ENCODE data around the gene USP3. TPM values are rescaled to one million over a fixed set of nuclear protein-coding genes. Genes with fewer than 3 reads are reported as not detected.

Gene USP3
- total and polyA plus RNA-seq, 2 of the 13 experiments (the other 11 are each of a cell fraction or from before 2014, with no cell fraction given) = 14.3 to 61.2 TPM

DNA sequence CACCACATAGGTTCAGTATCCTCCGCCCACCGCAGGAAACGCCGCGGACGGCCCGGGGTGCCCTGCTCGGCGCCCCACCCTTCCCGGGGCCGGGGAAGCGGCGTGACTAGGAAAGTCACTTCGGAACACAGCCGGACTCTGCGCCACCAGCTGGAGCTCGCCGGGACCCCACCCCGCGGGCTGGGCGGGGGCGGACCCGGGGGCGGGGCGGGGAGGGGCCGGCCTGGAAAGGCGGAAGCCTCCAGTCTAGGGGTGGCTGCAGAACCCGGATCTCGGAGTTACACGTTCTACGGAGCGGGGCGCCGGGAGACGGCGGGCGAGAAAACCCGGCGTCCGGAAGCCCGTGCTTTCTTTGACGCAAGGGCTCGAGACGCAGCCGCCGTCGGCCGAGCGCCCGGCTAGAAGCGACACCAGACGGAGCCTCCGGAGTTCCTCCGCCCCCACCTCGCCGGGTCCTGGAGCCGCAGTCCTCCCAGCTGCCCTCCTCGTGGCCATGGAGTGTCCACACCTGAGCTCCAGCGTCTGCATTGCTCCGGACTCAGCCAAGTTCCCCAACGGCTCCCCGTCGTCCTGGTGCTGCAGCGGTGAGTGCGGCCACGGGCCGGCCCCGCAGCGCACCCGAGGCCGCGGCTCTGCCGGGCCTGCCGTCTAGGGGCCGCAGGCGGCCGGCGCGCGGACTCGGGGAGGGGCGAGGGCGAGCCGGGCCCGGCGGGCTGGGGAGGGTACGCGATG, at the start of gene USP3 (continued):
- TF ChIP-seq RXRB (CRISPR knock-in tag; IDR thresholded peaks at IDR 0.05; ENCODE audit: borderline replicate concordance) (no peak; the same call in 1 of the 2 replicates), ZNF44 (CRISPR knock-in tag; IDR thresholded peaks at IDR 0.05) (no peak), ZNF775 (CRISPR knock-in tag; IDR thresholded peaks at IDR 0.05; ENCODE audit: borderline replicate concordance) (no peak), ZBTB7A (CRISPR knock-in tag; IDR thresholded peaks at IDR 0.05) (no peak), BRCA1 (CRISPR knock-in tag; IDR thresholded peaks at IDR 0.05) (no peak), KDM3A (CRISPR knock-in tag; IDR thresholded peaks at IDR 0.05; ENCODE audit: low read depth) (peak; percentile 72; the same call in 1 of the 2 replicates), NCOA1 (CRISPR knock-in tag; IDR thresholded peaks at IDR 0.05) (0 out of 2 replicates have a peak, but pooled peaks have one; percentile 45), SKI (IDR thresholded peaks at IDR 0.05; ENCODE audit: partially characterized antibody) (peak; percentile 88)
- TF ChIP-seq, protein P1, sequence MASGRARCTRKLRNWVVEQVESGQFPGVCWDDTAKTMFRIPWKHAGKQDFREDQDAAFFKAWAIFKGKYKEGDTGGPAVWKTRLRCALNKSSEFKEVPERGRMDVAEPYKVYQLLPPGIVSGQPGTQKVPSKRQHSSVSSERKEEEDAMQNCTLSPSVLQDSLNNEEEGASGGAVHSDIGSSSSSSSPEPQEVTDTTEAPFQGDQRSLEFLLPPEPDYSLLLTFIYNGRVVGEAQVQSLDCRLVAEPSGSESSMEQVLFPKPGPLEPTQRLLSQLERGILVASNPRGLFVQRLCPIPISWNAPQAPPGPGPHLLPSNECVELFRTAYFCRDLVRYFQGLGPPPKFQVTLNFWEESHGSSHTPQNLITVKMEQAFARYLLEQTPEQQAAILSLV (CRISPR knock-in tag; IDR thresholded peaks at IDR 0.05; ENCODE audit: borderline replicate concordance) = no peak
- TF ChIP-seq, protein P2, sequence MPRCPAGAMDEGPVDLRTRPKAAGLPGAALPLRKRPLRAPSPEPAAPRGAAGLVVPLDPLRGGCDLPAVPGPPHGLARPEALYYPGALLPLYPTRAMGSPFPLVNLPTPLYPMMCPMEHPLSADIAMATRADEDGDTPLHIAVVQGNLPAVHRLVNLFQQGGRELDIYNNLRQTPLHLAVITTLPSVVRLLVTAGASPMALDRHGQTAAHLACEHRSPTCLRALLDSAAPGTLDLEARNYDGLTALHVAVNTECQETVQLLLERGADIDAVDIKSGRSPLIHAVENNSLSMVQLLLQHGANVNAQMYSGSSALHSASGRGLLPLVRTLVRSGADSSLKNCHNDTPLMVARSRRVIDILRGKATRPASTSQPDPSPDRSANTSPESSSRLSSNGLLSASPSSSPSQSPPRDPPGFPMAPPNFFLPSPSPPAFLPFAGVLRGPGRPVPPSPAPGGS (CRISPR knock-in tag; IDR thresholded peaks at IDR 0.05) = no peak; the same call in none of the 2 replicates
- TF ChIP-seq, protein P3, sequence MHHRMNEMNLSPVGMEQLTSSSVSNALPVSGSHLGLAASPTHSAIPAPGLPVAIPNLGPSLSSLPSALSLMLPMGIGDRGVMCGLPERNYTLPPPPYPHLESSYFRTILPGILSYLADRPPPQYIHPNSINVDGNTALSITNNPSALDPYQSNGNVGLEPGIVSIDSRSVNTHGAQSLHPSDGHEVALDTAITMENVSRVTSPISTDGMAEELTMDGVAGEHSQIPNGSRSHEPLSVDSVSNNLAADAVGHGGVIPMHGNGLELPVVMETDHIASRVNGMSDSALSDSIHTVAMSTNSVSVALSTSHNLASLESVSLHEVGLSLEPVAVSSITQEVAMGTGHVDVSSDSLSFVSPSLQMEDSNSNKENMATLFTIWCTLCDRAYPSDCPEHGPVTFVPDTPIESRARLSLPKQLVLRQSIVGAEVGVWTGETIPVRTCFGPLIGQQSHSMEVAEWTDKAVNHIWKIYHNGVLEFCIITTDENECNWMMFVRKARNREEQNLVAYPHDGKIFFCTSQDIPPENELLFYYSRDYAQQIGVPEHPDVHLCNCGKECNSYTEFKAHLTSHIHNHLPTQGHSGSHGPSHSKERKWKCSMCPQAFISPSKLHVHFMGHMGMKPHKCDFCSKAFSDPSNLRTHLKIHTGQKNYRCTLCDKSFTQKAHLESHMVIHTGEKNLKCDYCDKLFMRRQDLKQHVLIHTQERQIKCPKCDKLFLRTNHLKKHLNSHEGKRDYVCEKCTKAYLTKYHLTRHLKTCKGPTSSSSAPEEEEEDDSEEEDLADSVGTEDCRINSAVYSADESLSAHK (CRISPR knock-in tag; IDR thresholded peaks at IDR 0.05; ENCODE audit: borderline replicate concordance) = no peak
- TF ChIP-seq, protein P4, sequence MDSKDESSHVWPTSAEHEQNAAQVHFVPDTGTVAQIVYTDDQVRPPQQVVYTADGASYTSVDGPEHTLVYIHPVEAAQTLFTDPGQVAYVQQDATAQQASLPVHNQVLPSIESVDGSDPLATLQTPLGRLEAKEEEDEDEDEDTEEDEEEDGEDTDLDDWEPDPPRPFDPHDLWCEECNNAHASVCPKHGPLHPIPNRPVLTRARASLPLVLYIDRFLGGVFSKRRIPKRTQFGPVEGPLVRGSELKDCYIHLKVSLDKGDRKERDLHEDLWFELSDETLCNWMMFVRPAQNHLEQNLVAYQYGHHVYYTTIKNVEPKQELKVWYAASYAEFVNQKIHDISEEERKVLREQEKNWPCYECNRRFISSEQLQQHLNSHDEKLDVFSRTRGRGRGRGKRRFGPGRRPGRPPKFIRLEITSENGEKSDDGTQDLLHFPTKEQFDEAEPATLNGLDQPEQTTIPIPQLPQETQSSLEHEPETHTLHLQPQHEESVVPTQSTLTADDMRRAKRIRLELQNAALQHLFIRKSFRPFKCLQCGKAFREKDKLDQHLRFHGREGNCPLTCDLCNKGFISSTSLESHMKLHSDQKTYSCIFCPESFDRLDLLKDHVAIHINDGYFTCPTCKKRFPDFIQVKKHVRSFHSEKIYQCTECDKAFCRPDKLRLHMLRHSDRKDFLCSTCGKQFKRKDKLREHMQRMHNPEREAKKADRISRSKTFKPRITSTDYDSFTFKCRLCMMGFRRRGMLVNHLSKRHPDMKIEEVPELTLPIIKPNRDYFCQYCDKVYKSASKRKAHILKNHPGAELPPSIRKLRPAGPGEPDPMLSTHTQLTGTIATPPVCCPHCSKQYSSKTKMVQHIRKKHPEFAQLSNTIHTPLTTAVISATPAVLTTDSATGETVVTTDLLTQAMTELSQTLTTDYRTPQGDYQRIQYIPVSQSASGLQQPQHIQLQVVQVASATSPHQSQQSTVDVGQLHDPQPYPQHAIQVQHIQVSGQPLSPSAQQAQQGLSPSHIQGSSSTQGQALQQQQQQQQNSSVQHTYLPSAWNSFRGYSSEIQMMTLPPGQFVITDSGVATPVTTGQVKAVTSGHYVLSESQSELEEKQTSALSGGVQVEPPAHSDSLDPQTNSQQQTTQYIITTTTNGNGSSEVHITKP (CRISPR knock-in tag; IDR thresholded peaks at IDR 0.05; ENCODE audit: low read depth) = peak; percentile 71
- TF ChIP-seq, protein P5, sequence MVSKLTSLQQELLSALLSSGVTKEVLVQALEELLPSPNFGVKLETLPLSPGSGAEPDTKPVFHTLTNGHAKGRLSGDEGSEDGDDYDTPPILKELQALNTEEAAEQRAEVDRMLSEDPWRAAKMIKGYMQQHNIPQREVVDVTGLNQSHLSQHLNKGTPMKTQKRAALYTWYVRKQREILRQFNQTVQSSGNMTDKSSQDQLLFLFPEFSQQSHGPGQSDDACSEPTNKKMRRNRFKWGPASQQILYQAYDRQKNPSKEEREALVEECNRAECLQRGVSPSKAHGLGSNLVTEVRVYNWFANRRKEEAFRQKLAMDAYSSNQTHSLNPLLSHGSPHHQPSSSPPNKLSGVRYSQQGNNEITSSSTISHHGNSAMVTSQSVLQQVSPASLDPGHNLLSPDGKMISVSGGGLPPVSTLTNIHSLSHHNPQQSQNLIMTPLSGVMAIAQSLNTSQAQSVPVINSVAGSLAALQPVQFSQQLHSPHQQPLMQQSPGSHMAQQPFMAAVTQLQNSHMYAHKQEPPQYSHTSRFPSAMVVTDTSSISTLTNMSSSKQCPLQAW (CRISPR knock-in tag; IDR thresholded peaks at IDR 0.05) = no peak
- TF ChIP-seq, protein P6, sequence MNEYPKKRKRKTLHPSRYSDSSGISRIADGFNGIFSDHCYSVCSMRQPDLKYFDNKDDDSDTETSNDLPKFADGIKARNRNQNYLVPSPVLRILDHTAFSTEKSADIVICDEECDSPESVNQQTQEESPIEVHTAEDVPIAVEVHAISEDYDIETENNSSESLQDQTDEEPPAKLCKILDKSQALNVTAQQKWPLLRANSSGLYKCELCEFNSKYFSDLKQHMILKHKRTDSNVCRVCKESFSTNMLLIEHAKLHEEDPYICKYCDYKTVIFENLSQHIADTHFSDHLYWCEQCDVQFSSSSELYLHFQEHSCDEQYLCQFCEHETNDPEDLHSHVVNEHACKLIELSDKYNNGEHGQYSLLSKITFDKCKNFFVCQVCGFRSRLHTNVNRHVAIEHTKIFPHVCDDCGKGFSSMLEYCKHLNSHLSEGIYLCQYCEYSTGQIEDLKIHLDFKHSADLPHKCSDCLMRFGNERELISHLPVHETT (CRISPR knock-in tag; conservative IDR thresholded peaks at IDR 0.05) = no peak
- TF ChIP-seq, protein P7, sequence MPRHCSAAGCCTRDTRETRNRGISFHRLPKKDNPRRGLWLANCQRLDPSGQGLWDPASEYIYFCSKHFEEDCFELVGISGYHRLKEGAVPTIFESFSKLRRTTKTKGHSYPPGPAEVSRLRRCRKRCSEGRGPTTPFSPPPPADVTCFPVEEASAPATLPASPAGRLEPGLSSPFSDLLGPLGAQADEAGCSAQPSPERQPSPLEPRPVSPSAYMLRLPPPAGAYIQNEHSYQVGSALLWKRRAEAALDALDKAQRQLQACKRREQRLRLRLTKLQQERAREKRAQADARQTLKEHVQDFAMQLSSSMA (CRISPR knock-in tag; IDR thresholded peaks at IDR 0.05) = no peak

Measured in HepG2 (cell line).